HG03196 (cell line): ENCODE results near the gene C10orf67.

ENCODE experiments used
- ATAC-seq: cut with Tn5 transposase; IDR thresholded peaks from one replicate; pipeline ENCODE4 v1.9.1; 2021; ENCODE audit not compliant: unreplicated experiment

Gene C10orf67

GRCh38 chr10:23174074-23174976 lies 170.3 kb downstream of the C10orf67 start:
- ATAC-seq, result no peak

DNA sequence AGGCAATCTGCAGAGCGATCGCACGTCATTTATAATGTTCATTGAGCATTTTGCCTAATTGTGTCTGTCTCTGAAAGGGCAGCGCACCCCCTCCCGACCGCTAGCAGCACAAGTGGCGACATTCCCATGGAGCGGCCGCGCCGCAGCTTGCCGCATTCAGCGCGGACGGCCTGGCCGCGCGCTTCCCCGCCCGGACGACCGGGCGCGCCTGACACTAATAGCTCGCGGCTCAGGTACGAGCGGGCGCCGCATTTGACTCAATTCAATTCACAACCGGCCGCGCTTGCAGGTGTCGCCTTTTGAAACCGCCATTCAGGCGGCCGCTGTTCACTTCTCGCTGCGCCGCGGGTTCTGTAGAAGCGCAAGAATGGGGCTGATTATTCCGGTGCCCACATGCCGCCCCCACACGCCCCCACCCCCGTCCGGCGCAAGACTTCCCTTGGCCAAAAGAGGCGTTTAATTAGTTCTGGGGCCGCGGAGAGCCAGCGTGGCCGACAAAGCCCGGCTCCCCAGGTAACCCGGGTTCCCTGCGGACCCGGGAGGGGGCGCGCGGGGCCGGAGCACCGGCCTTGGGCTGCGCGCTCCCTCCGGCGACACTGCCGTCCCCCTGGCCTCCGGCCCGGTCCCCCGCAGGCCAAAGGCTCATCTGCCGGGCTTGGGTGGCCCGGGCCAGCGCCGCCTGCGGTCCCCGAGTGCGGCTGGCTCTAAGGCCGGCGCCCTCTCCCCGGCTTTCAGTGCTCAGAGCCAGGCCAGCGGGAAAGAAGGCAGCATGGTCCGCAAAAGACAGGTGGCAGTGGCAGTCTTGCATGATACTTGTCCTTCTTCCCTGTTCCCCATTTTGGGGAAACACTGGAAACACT lies 171.2 kb downstream of the C10orf67 start:
- no peak for ATAC-seq

- ATAC-seq, result no peak
Measured at GRCh38 chr10:23172429-23173213, 172.0 kb downstream of the C10orf67 start.

- ATAC-seq, result no peak
Measured at GRCh38 chr10:23171232-23171876, 173.2 kb downstream of the C10orf67 start.

- ATAC-seq, result peak; percentile 62
Measured at GRCh38 chr10:23158370-23158769, 186.2 kb downstream of the C10orf67 start.

DNA sequence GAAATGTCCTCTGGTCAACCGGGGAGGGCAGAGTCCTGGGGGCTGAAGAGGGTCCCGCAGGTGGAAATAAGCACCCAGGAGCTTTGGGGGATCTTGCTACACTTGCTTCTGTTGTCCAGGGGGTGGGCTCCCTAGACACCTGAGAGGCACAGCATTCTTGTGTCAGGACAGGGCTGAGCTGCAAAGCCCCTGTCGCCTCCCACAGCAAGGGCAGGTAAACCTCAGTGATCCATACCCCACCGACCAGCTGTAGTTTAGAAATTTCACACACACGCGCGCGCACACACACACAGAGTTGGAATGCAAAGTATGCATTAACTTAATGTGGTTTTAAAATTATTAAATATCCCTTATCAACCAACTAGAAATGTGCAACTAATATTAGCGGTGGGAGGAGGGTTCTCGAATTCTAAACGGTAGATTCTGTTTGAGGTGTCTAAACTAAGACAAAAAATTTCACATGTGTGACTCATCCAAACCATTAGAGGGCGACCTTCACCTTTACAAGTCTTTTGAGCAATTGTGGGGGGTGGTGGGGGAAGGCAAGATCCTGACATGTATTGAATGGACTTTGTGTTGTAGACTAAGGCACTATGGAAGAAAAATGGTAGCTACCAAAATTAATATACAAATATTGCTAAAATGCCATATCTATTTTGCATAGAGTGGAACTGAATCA lies 186.8 kb downstream of the C10orf67 start:
- peak; percentile 59 for ATAC-seq

DNA sequence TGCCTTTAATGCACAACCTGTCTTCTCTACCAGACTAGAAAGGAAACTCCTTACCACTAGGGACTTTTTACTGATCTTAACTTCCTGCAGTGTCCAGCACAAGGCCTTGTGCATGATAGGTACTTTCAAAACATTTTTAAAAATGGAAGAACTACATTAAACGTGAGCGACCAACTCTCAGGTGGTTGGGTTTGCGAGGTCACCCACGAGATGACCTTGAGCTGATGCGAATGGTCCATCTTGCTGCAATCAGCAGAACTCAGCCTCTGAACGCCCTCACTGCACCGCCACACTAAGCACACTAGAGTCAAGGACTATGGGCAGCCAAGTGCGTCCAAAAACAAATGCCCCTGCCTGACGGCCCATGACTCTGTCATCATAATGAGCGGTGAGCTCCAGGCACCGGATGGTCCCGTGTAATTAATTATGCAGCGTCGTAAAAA lies 187.3 kb downstream of the C10orf67 start:
- ATAC-seq, result no peak

DNA sequence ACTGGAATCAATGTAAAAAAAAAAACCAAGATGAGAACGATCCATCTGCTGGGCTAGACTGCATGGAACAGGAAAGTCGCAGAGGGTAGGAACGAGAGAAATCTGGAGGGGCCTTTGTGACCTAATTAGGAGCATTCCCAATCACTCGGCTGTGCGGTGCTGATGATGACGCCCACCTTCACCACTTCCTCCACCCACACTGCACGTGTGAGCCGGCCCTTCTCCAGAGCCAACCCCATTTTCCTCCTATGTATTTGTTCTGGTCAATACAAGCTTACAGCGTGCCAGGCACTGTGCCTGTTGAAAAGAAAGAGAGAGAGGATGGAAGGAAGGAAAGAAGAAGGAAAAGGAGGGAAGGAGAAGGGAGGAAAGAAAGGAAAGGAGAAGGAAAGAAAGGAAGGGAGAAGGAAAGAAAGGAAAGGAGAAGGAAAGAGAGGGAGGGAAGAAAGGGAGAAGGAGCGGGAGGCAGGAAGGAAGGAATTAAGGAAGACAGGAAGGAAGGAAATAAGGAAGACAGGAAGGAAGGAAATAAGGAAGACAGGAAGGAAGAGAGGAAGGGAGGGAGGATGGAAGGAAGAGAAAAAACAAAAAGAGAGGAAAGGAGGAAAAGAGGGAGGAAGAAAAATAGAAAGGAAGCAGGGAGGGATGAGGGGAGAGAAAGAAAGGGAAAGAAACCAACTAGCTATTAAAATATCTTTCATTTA lies 188.0 kb downstream of the C10orf67 start:
- ATAC-seq, result no peak

DNA sequence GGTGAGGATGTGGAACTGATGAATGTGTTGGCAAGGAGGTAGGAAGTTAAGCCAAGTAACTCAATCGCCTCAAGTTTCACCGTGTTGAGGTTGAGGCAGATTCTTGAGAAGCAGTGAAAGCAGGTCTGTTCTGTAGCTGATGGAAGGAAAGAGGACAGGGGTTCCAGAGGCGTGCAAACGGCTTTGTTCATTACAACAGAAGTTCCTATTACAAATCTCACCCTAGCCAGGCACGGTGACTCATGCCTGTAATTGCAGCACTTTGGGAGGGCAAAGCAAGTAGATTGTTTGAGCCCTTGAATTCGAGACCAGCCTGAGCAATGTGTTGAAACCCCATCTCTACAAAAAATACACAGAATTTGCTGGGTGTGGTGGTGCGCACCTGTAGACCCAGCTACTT lies 189.4 kb downstream of the C10orf67 start:
- ATAC-seq, result no peak
